Measurements from ENCODE around the gene HMX2. TPM values are rescaled to one million over a fixed set of nuclear protein-coding genes. Genes with fewer than 3 reads are reported as not detected.

The HMX2 gene, protein sequence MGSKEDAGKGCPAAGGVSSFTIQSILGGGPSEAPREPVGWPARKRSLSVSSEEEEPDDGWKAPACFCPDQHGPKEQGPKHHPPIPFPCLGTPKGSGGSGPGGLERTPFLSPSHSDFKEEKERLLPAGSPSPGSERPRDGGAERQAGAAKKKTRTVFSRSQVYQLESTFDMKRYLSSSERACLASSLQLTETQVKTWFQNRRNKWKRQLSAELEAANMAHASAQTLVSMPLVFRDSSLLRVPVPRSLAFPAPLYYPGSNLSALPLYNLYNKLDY
- total RNA-seq: not detected in 2 replicates

DNA sequence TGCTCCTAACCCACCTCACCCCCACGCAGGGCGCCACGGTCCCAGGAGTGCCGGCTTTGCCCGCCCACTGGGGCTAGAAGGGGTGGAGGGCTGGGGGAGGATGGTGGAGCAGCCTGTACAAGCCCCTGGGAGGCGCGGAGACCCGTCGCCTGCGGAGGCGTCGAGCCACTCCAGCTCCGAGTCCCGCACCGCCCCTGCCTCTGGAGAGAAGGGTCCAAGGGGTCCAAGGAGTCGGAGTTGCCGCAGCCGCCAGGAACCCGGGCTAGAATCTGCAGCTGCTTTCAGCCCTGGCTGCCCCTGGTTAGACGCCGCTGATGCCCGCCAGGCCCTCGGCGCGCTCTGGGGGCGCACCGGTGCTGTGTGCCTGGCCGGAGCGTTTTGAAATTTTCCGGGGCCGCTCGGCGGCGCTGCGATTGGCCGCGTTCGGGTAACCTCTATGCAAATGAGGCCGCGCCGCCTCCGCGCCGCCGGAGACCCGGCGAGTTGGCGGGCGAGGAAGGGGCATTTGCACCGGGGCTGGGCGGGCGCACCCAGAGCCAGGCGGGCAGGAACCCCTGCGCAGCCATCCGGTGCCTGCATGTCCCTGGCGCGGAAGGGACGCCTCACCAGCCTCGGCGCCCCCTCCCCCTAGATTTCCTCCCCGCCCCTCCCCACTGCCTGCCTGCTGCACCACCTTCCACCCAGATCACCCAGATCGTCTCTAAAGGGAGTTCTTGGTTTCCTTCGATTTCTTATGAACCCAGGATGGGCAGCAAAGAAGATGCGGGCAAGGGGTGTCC, at the start of gene HMX2:
HMX2 (plus strand) TSS at position 502 of the 779 bp plus-strand sequence; CDS start at position 745, 243 bp downstream.

GRCh38 chr10:123135415-123136141, 12.4 kb upstream of the HMX2 start, which contains the start of gene HMX3:
TSS of gene HMX3 (plus strand) at chr10:123135970. CDS start at chr10:123136051, 81 bp downstream.

GRCh38 chr10:123154092-123154710, 6.3 kb downstream of the HMX2 start, which contains the start of gene BUB3:
TSS of gene BUB3 (plus strand) at chr10:123154402. CDS start at chr10:123154918, 516 bp downstream.

Other genes starting within 250 kb of the HMX2 start
- not detected in 2 replicates for gene FAM24A, start 237.5 kb upstream of the HMX2 start, total RNA-seq
- 7.7 and 8.0 TPM in 2 replicates for gene C10orf88, start 193.9 kb upstream of the HMX2 start, total RNA-seq
- 3.6 and 4.7 TPM in 2 replicates for gene PSTK, start 167.7 kb upstream of the HMX2 start, total RNA-seq
- 1.4 and 4.5 TPM in 2 replicates for gene IKZF5, start 139.3 kb upstream of the HMX2 start, total RNA-seq
- 1.9 and 3.2 TPM in 2 replicates for gene ACADSB, start 139.1 kb upstream of the HMX2 start, total RNA-seq
- gene HMX3, start 12.2 kb upstream of the HMX2 start, total RNA-seq: not detected in 2 replicates
- gene BUB3, start 6.3 kb downstream of the HMX2 start, total RNA-seq: 123 and 160 TPM in 2 replicates

All from tracheal epithelial cell (primary cell).